Keratinocyte (primary cell): ENCODE data around the gene TEX53. TPM values are rescaled to one million over a fixed set of nuclear protein-coding genes. Genes with fewer than 3 reads are reported as not detected.

Experiments
- DNase-seq: peaks from one replicate; pipeline ENCODE4 v3.0.0-alpha.2; 2011; ENCODE audit warnings: low read depth, missing footprints, low spot score
- FAIRE-seq: peaks from 2 replicates; lab custom pipeline; 2011; peaks lifted over from hg19 to GRCh38; lab: Jason Lieb, UNC
- H2AFZ ChIP-seq: 2 replicates; pipeline ENCODE4 v1.6.0; 2012; ENCODE audit warnings: low read length, control low read depth, inconsistent platforms; ENCODE audit not compliant: control insufficient read depth
- H3K27ac ChIP-seq: 2 replicates; pipeline ENCODE4 v1.5.1; 2011; ENCODE audit warnings: low read length; ENCODE audit not compliant: control insufficient read depth, insufficient read depth
- H3K27me3 ChIP-seq: 3 replicates; pipeline ENCODE4 v1.6.0; 2011; ENCODE audit warnings: low read length; ENCODE audit not compliant: control insufficient read depth, insufficient read depth; ENCODE audit errors: extremely low read depth
- H3K36me3 ChIP-seq, 2 experiments: 2 replicates in 1 of 2; 3 replicates in 1 of 2; pipeline ENCODE4 v1.5.1; 2011; ENCODE audit warnings: low read length in 2 of 2, mild to moderate bottlenecking in 1 of 2; ENCODE audit not compliant: control insufficient read depth in 2 of 2, insufficient read depth in 2 of 2; ENCODE audit errors: extremely low read depth in 1 of 2
- H3K4me1 ChIP-seq: 3 replicates; pipeline ENCODE4 v1.5.1; 2011; ENCODE audit warnings: low read length; ENCODE audit not compliant: control insufficient read depth, insufficient read depth; ENCODE audit errors: extremely low read depth
- H3K4me2 ChIP-seq: 3 replicates; pipeline ENCODE4 v1.6.0; 2011; ENCODE audit warnings: low read depth, low read length; ENCODE audit not compliant: control insufficient read depth, insufficient read depth; ENCODE audit errors: extremely low read depth
- H3K4me3 ChIP-seq, 3 experiments: fragments of 200-600 bp in 1 of 3; sonication (generic) in 1 of 3; 2 replicates in 2 of 3; 3 replicates in 1 of 3; pipeline ENCODE4 v1.5.1; 2011 to 2016; ENCODE audit warnings: low read length in 3 of 3, mild to moderate bottlenecking in 3 of 3, control low read depth in 2 of 3, inconsistent platforms in 1 of 3, low read depth in 1 of 3, mixed read lengths in 1 of 3, mixed run types in 1 of 3, moderate library complexity in 1 of 3; ENCODE audit not compliant: control insufficient read depth in 2 of 3, insufficient read depth in 2 of 3; ENCODE audit errors: extremely low read depth in 1 of 3
- H3K79me2 ChIP-seq: 2 replicates; pipeline ENCODE4 v1.6.0; 2012; ENCODE audit warnings: low read length; ENCODE audit not compliant: control insufficient read depth, insufficient read depth
- H3K9ac ChIP-seq: 3 replicates; pipeline ENCODE4 v1.6.0; 2011; ENCODE audit warnings: low read length; ENCODE audit not compliant: control insufficient read depth, insufficient read depth; ENCODE audit errors: extremely low read depth
- H3K9me1 ChIP-seq: 3 replicates; pipeline ENCODE4 v1.6.0; 2011; ENCODE audit warnings: low read length; ENCODE audit not compliant: control insufficient read depth, insufficient read depth; ENCODE audit errors: extremely low read depth
- H3K9me3 ChIP-seq: 2 replicates; pipeline ENCODE4 v1.5.1; 2012; ENCODE audit warnings: low read depth, low read length; ENCODE audit not compliant: control insufficient read depth
- H4K20me1 ChIP-seq: 3 replicates; pipeline ENCODE4 v1.6.0; 2011; ENCODE audit warnings: low read length; ENCODE audit not compliant: control insufficient read depth, insufficient read depth; ENCODE audit errors: extremely low read depth
- CTCF ChIP-seq, 3 experiments: IDR thresholded peaks in 1 of 3; conservative IDR thresholded peaks in 1 of 3; optimal IDR thresholded peaks in 1 of 3; 2 replicates in 2 of 3; 3 replicates in 1 of 3; pipeline versions ENCODE3 to v1.5.1; 2011; ENCODE audit warnings: low read length in 3 of 3, mild to moderate bottlenecking in 3 of 3, moderate library complexity in 2 of 3, control low read depth in 1 of 3, inconsistent platforms in 1 of 3; ENCODE audit not compliant: insufficient read depth in 2 of 3; ENCODE audit errors: extremely low read depth in 1 of 3
- EZH2 ChIP-seq: IDR thresholded peaks from one replicate; pipeline ENCODE4 v1.6.1; 2012; ENCODE audit warnings: inconsistent platforms, mild to moderate bottlenecking, low read length, moderate library complexity
- dilution Hi-C: fragments of 300-500 bp; cut with MboI; formaldehyde crosslinking; loops from one replicate; pipeline ENCODE4 v1.7.0; 2020; ENCODE audit warnings: low sequenced_read_pairs; ENCODE audit not compliant: extremely low pct_ligation_motif_present
- polyA minus RNA-seq, 3 experiments: library from RNA; depleted of rRNA, polyadenylated mRNA; stranded (reverse); fragments of >200 nt; gene quantifications; 1 replicate in 1 of 3; 2 replicates in 1 of 3; 3 replicates in 1 of 3; pipeline ENCODE4 v1.2.3, GENCODE V29; 2011
- polyA plus RNA-seq, 5 experiments: library from polyadenylated mRNA; depleted of rRNA in 3 of 5; stranded (reverse) in 3 of 5; stranded (forward) in 1 of 5; unstranded in 1 of 5; fragments of >200 nt; gene quantifications; 1 replicate in 1 of 5; 2 replicates in 3 of 5; 3 replicates in 1 of 5; pipeline versions ENCODE4 v1.2.1 to v1.2.3, GENCODE V29; 2011 to 2012; ENCODE audit warnings: missing spikeins in 2 of 5, low read depth in 1 of 5, low replicate concordance in 1 of 5

The TEX53 gene
- not detected in 3 replicates for polyA plus RNA-seq
- polyA plus RNA-seq (2011; ENCODE audit: low read depth), result not detected
- polyA plus RNA-seq (2011; cell fraction: cytosol; rRNA removed), result not detected in 2 replicates
- polyA plus RNA-seq (2011; cell fraction: nucleus; rRNA removed), result not detected in 2 replicates
- not detected in 2 replicates for polyA plus RNA-seq (2012; ENCODE audit: low replicate concordance)
- polyA minus RNA-seq, result not detected in 3 replicates
- not detected for polyA minus RNA-seq (2011; cell fraction: cytosol; rRNA and poly(A)+ RNA removed)
- not detected in 2 replicates for polyA minus RNA-seq (2011; cell fraction: nucleus; rRNA and poly(A)+ RNA removed)

- no peaks in the 10 kb centered on the region for H3K9me3 ChIP-seq
- dilution Hi-C loops, result no loop called here
Measured at GRCh38 chr9:114657705-114658104, at the start of gene TEX53. TEX53 (minus strand) TSS chr9:114657805; CDS start chr9:114657774, 31 bp downstream.

GRCh38 chr9:114706711-114707110 is 49.1 kb upstream of the TEX53 start:
- FAIRE-seq (no peak), DNase-seq (no peak)
- no peaks in the 10 kb centered on the region for H3K9me1 ChIP-seq
- no peaks in the 10 kb centered on the region for H3K27me3 ChIP-seq
- no peaks in the 10 kb centered on the region for H3K9me3 ChIP-seq
- TF ChIP-seq CTCF (optimal IDR thresholded peaks at IDR 0.05 in 1 of 3, IDR thresholded peaks at IDR 0.05 in 1 of 3, conservative IDR thresholded peaks at IDR 0.05 in 1 of 3; ENCODE audit: extremely low read depth in 1 of 3, insufficient read depth in 2 of 3, low read length in 3 of 3), result no peak
- no peak for TF ChIP-seq EZH2
- no peaks in the 10 kb centered on the region for H3K36me3 ChIP-seq
- no peak overlapping the region for H3K4me2 ChIP-seq
- no peak overlapping the region for H2AFZ ChIP-seq
- dilution Hi-C loops, result no loop called here
- no peak overlapping the region for H3K27ac ChIP-seq
- H4K20me1 ChIP-seq, result no peaks in the 10 kb centered on the region
- no peak overlapping the region for H3K4me3 ChIP-seq
- H3K79me2 ChIP-seq, result no peaks in the 10 kb centered on the region
- H3K4me1 ChIP-seq, result no peaks in the 10 kb centered on the region
- no peak overlapping the region for H3K9ac ChIP-seq

More at GRCh38 chr9:114657705-114658104, at the start of gene TEX53:
- Histone ChIP-seq H3K36me3 (no peaks in the 10 kb centered on the region), H3K9ac (no peak within 1 kb of the TSS), H3K4me2 (no peak within 1 kb of the TSS), H3K79me2 (no peaks in the 10 kb centered on the region), H4K20me1 (no peaks in the 10 kb centered on the region), H3K27ac (no peak within 1 kb of the TSS), H3K27me3 (no peaks in the 10 kb centered on the region), H3K4me1 (peaks cover 15% of the 10 kb centered on the region), H3K9me1 (no peaks in the 10 kb centered on the region), H2AFZ (no peak within 1 kb of the TSS), H3K4me3 (no peak within 1 kb of the TSS)
- TF ChIP-seq EZH2, result no peak
- FAIRE-seq (no peak), DNase-seq (no peak)
